SK-N-SH treated with all-trans-retinoic acid at 6 μM for 48 hours (cell line): ENCODE results near the gene ULBP1.
"Not testable (repeated sequence)": the region's sequence is repeated elsewhere in the genome, so short reads cannot be mapped to it uniquely, and the experiment has no call there.

Experiments used
- CSRNP3 ChIP-seq: fragments of 250-450 bp; sonication (Bioruptor Pico); IDR thresholded peaks from 2 replicates; pipeline ENCODE4 v1.5.1; 2021; ENCODE audit warnings: mild to moderate bottlenecking, moderate library complexity
- GLIS3 ChIP-seq: fragments of 250-450 bp; sonication (Bioruptor Pico); IDR thresholded peaks from 2 replicates; pipeline ENCODE4 v1.5.0; 2020; ENCODE audit warnings: mild to moderate bottlenecking, moderate library complexity
- PPARA ChIP-seq: fragments of 250-450 bp; sonication (Bioruptor Pico); IDR thresholded peaks from 2 replicates; pipeline ENCODE4 v1.5.0; 2020; ENCODE audit warnings: mild to moderate bottlenecking, borderline replicate concordance
- RARB ChIP-seq: fragments of 250-450 bp; sonication (Bioruptor Pico); IDR thresholded peaks from 2 replicates; pipeline ENCODE4 v1.8.0; 2021; ENCODE audit warnings: mild to moderate bottlenecking, moderate library complexity
- SNAI2 ChIP-seq: fragments of 250-450 bp; sonication (Bioruptor Pico); IDR thresholded peaks from 2 replicates; pipeline ENCODE4 v1.5.0; 2020; ENCODE audit warnings: mild to moderate bottlenecking, moderate library complexity
- TOX ChIP-seq: fragments of 250-450 bp; sonication (Bioruptor Pico); IDR thresholded peaks from 2 replicates; pipeline ENCODE4 v1.8.0; 2021; ENCODE audit warnings: mild to moderate bottlenecking, moderate library complexity, borderline replicate concordance
- ZFP3 ChIP-seq: fragments of 250-450 bp; sonication (Bioruptor Pico); IDR thresholded peaks from 2 replicates; pipeline ENCODE4 v1.5.0; 2020; ENCODE audit warnings: mild to moderate bottlenecking, moderate library complexity
- ZFP30 ChIP-seq: fragments of 450-650 bp; formaldehyde crosslinking; IDR thresholded peaks from 2 replicates; pipeline ENCODE4 v1.5.0; 2022; ENCODE audit warnings: mild to moderate bottlenecking, moderate library complexity
- ZNF565 ChIP-seq: fragments of 450-650 bp; formaldehyde crosslinking; conservative IDR thresholded peaks from 2 replicates; pipeline ENCODE4 v1.5.0; 2020; ENCODE audit warnings: low read depth, mild to moderate bottlenecking, moderate library complexity
- ZNF70 ChIP-seq: fragments of 450-650 bp; formaldehyde crosslinking; IDR thresholded peaks from 2 replicates; pipeline ENCODE4 v1.5.0; 2020; ENCODE audit warnings: mild to moderate bottlenecking, moderate library complexity
- TF ChIP-seq, protein P1 (sequence below): fragments of 250-450 bp; sonication (Bioruptor Pico); IDR thresholded peaks from 2 replicates; pipeline ENCODE4 v1.8.0; 2020; ENCODE audit warnings: mild to moderate bottlenecking, moderate library complexity, borderline replicate concordance
- TF ChIP-seq, protein P2 (sequence below): fragments of 250-450 bp; sonication (Bioruptor Pico); IDR thresholded peaks from 2 replicates; pipeline ENCODE4 v1.8.0; 2021; ENCODE audit warnings: low read depth, mild to moderate bottlenecking, moderate library complexity, borderline replicate concordance
- TF ChIP-seq, protein P3 (sequence below): fragments of 250-450 bp; sonication (Bioruptor Pico); IDR thresholded peaks from 2 replicates; pipeline ENCODE4 v1.5.1; 2020; ENCODE audit warnings: low read depth, mild to moderate bottlenecking, moderate library complexity

DNA sequence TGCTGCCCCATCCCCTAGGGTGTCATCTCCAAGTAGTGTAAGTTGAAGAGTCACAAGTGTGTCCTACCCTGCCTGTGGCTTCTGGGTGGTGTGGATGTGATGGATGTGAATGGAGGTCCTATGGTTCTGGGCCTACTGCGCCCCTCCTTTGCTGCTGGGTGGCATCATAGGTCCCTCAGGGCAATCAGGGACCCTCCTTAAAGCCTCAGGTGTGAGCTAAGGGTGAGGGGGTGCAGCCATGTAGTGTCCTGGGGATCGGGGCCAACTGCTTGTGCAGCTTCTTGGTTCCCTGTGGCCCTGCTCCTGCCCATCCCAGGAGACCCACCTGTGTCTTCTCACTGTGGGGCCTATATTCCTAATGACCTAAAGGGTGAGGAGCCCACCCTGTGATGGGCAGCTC lies 2.6 kb downstream of the ULBP1 start:
- not testable (repeated sequence) for TF ChIP-seq RARB (CRISPR knock-in tag); TOX (CRISPR knock-in tag); ZFP3 (CRISPR knock-in tag); ZNF70 (CRISPR knock-in tag); SNAI2; ZNF565 (CRISPR knock-in tag); ZFP30 (CRISPR knock-in tag); GLIS3; PPARA; CSRNP3 (CRISPR knock-in tag)
- TF ChIP-seq, protein P1, sequence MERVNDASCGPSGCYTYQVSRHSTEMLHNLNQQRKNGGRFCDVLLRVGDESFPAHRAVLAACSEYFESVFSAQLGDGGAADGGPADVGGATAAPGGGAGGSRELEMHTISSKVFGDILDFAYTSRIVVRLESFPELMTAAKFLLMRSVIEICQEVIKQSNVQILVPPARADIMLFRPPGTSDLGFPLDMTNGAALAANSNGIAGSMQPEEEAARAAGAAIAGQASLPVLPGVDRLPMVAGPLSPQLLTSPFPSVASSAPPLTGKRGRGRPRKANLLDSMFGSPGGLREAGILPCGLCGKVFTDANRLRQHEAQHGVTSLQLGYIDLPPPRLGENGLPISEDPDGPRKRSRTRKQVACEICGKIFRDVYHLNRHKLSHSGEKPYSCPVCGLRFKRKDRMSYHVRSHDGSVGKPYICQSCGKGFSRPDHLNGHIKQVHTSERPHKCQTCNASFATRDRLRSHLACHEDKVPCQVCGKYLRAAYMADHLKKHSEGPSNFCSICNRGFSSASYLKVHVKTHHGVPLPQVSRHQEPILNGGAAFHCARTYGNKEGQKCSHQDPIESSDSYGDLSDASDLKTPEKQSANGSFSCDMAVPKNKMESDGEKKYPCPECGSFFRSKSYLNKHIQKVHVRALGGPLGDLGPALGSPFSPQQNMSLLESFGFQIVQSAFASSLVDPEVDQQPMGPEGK (CRISPR knock-in tag) = not testable (repeated sequence)
- TF ChIP-seq, protein P2, sequence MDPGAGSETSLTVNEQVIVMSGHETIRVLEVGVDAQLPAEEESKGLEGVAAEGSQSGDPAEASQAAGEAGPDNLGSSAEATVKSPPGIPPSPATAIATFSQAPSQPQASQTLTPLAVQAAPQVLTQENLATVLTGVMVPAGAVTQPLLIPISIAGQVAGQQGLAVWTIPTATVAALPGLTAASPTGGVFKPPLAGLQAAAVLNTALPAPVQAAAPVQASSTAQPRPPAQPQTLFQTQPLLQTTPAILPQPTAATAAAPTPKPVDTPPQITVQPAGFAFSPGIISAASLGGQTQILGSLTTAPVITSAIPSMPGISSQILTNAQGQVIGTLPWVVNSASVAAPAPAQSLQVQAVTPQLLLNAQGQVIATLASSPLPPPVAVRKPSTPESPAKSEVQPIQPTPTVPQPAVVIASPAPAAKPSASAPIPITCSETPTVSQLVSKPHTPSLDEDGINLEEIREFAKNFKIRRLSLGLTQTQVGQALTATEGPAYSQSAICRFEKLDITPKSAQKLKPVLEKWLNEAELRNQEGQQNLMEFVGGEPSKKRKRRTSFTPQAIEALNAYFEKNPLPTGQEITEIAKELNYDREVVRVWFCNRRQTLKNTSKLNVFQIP (CRISPR knock-in tag) = not testable (repeated sequence)
- TF ChIP-seq, protein P3, sequence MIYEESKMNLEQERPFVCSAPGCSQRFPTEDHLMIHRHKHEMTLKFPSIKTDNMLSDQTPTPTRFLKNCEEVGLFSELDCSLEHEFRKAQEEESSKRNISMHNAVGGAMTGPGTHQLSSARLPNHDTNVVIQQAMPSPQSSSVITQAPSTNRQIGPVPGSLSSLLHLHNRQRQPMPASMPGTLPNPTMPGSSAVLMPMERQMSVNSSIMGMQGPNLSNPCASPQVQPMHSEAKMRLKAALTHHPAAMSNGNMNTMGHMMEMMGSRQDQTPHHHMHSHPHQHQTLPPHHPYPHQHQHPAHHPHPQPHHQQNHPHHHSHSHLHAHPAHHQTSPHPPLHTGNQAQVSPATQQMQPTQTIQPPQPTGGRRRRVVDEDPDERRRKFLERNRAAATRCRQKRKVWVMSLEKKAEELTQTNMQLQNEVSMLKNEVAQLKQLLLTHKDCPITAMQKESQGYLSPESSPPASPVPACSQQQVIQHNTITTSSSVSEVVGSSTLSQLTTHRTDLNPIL = not testable (repeated sequence)
